Esophagus (tissue), 2 donors: Measurements from ENCODE around the gene SMDT1. TPM values are rescaled to one million over a fixed set of nuclear protein-coding genes. Genes with fewer than 3 reads are reported as not detected.
"Not testable (repeated sequence)": the region's sequence is repeated elsewhere in the genome, so short reads cannot be mapped to it uniquely, and the experiment has no call there.

ENCODE experiments used
- H3K27ac ChIP-seq, 2 donors: one replicate each; pipeline ENCODE4 v1.5.1; 2013; ENCODE audit warnings: low read depth in 2 of 2, mild to moderate bottlenecking in 2 of 2, inconsistent platforms in 1 of 2, low read length in 1 of 2, moderate library complexity in 1 of 2
- H3K27me3 ChIP-seq, 2 donors: one replicate each; pipeline ENCODE4 v1.6.1; 2013; ENCODE audit warnings: low read length in 2 of 2, control low read depth in 1 of 2, mild to moderate bottlenecking in 1 of 2; ENCODE audit not compliant: insufficient read depth in 2 of 2, control insufficient read depth in 1 of 2
- H3K36me3 ChIP-seq, 2 donors: one replicate each; pipeline ENCODE4 v1.6.1; 2013; ENCODE audit warnings: low read length in 1 of 2; ENCODE audit not compliant: control insufficient read depth in 2 of 2, insufficient read depth in 2 of 2
- H3K4me1 ChIP-seq, 2 donors: one replicate each; pipeline ENCODE4 v1.6.1; 2013; ENCODE audit warnings: low read length in 1 of 2; ENCODE audit not compliant: control insufficient read depth in 2 of 2, insufficient read depth in 2 of 2
- H3K4me3 ChIP-seq, 2 donors: one replicate each; pipeline ENCODE4 v1.5.1; 2013; ENCODE audit warnings: low read length in 2 of 2, mild to moderate bottlenecking in 2 of 2, low read depth in 1 of 2, moderate library complexity in 1 of 2
- H3K9me3 ChIP-seq, 2 donors: one replicate each; pipeline ENCODE4 v1.6.1; 2013; ENCODE audit warnings: mild to moderate bottlenecking in 2 of 2, low read depth in 1 of 2, low read length in 1 of 2, moderate library complexity in 1 of 2; ENCODE audit not compliant: control insufficient read depth in 2 of 2, insufficient read depth in 1 of 2
- WGBS, 2 donors: extraction: QIAGEN DNeasy Blood & Tissue Kit; methylation state at CpG; one replicate each; pipeline ENCODE4 v1.1.7; 2013; 5-methylcytosine and 5-hydroxymethylcytosine counted together
- polyA plus RNA-seq, 2 donors: library from polyadenylated mRNA; stranded (reverse); fragments of 200-250 nt; gene quantifications; one replicate each; pipeline ENCODE4 v1.2.3, GENCODE V29; 2013
- donor health status: healthy with polysubstance abuse.
- donor health status: Bipolar disorder and iron deficiency.

Gene SMDT1
- polyA plus RNA-seq, 2 donors: 111 to 116 TPM

DNA sequence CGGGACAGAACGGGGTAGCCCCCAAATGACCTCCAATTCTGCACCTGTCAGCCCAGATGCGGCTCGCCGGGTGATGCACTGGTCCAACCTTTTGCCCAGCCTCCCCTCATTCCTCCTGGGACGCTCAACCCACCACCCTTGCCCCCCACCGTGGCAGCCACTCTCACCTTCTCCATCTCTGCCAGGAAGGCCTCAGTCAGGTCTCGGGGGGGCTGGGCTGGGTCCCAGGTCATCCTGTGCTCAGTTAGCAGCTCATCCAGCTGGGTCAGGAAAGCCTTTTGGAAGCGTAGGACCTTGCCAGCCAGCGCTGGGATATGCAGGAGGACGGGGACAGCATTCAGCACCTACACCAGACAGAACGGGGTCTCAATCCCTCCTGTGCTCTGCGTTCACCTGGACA lies 48.5 kb downstream of the SMDT1 start:
- H3K27me3 ChIP-seq, H3K4me3 ChIP-seq, H3K4me1 ChIP-seq, H3K9me3 ChIP-seq, H3K36me3 ChIP-seq, H3K27ac ChIP-seq: not testable (repeated sequence)
- WGBS, 2 donors: 88 to 92% methylated on average over 11 to 13 of the region's 13 CpGs

DNA sequence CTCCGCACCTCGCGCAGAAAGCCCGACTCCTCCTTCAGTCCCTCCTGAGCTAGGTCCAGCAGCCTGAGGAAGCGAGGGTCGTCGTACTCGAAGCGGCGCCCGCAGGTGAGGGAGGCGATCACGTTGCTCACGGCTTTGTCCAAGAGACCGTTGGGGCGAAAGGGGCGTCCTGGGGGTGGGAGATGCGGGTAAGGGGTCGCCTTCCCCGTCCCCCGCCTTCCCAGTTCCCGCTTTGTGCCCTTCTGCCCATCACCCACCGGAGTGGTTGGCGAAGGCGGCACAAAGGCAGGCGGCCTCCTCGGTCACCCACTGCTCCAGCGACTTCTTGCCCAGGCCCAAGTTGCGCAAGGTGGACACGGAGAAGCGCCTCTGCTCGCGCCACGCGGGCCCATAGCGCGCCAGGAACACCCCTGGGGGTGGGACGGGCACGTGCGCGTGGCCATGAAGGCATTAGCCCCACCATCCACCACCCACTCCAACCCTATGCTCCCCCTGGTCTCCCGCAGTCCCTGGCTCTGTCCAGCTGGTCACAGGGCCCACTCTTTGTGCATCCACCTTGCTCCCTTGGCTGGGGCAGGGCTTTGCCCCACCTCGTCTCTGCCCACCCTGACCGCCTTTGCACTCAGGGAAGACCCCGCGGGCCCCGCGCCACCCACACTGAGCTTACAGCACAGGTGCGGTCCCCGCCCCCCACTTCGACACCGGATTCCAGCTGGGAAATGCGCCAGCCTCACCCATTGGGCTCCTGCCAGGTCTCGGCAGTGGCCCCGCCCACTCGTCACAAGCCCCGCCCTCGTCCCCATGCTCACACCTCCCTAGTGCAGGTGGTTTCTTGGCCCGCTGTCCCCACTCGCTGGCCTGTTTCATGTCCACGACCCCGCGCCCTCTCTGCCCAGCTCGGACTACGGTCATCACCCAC lies 49.5 kb downstream of the SMDT1 start:
- H3K4me1 ChIP-seq: not testable (repeated sequence)
- WGBS, 2 donors: 62 to 64% methylated on average over 44 to 65 of the region's 65 CpGs

DNA sequence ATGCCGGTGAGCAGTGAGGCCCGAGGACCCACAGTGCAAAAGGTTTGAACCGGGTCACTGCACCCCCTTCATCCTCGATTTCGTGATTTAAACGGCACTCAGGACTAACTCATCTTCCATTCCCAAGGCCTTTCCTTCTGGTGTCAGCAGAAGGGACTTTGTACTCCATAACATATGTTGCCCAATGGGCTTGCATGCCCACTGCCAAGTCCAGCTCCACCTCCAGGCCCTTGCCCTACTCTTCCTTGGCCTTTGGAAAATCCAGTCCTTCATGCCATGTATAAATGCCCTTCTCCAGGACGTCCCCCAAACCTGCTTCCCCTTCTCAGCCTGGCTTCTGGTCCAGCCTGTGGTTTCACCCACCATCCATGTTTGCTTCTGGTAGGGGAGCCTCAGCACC lies 50.7 kb downstream of the SMDT1 start:
- not testable (repeated sequence) for H3K9me3 ChIP-seq, H3K27ac ChIP-seq, H3K27me3 ChIP-seq, H3K4me3 ChIP-seq, H3K36me3 ChIP-seq, H3K4me1 ChIP-seq
- 0% methylated on average over 1 of the region's 7 CpGs for WGBS, 2 donors

More for the DNA sequence above, 49.5 kb downstream of the SMDT1 start:
- H3K9me3 ChIP-seq, H3K36me3 ChIP-seq, H3K4me3 ChIP-seq, H3K27me3 ChIP-seq, H3K27ac ChIP-seq: not testable (repeated sequence)

DNA sequence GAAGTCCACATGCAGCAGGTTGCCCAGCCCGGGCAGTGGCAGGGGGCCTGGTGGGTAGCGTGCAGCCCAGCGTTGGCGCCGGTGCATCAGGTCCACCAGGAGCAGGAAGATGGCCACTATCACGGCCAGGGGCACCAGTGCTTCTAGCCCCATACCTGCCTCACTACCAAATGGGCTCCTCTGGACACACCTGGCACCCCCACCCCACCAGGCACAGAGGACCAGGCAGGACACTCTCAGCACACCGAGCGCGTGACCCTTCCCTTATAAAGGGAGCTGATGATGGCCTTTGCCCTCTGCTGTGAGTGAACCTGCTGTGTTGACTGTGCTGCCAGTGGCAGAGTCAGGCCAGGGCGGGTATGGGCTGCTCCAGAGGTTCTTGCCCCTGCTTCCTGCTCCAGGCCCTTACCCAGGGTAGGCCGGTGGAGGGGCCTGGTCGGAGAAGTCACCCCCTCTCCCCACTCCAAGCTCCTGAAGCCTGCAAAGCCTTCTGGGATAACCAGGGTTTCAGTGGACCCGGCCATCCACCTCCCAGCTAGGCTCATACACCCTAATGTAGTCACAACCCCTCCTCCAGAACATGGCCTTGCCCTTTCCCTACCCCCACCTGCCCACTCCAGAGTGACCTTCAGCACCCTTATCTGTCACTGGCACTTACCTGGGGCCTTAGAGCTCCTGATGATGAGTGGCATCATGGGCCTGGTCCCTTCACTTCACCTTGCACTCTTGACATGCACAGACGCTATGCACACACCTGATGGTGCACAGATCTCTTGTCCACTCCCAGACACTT lies 51.3 kb downstream of the SMDT1 start, which contains the start of gene CYP2D6:
Gene CYP2D6, minus strand, starts transcription at position 172 of the 793 bp plus-strand sequence. Its CDS starts 19 bp downstream, at position 153.
- WGBS, 2 donors: 85 to 86% methylated on average over 10 to 13 of the region's 14 CpGs

DNA sequence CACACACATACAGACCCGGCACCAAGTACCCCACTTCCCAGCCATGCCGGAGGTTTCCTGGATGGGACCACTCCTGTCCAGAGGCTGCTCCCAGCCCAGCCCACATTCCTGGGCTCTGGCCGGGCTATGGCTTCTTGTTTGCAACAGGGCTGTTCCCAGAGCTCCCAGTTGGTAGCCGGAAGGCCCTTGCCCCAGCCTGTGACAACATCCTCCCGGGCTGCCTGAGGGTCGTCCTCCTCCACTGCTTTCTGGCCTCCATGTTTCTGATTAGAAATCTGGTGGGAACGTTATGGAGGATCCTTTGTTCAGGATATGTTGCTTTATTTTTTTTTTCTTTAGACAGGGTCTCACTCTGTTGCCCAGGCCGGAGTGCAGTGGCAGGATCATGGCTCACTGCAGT lies 52.1 kb downstream of the SMDT1 start:
- WGBS, 2 donors: 75% methylated on average over 8 of the region's 8 CpGs
- no peaks in the 10 kb centered on the region for H3K9me3 ChIP-seq
- H3K27me3 ChIP-seq: no peaks in the 10 kb centered on the region
- no peaks in the 10 kb centered on the region for H3K36me3 ChIP-seq
- H3K4me1 ChIP-seq: peaks cover 0 to 3% of the 10 kb centered on the region in 2 donors
- H3K4me3 ChIP-seq: no peak overlapping the region
- no peak overlapping the region for H3K27ac ChIP-seq

More for the DNA sequence above, 51.3 kb downstream of the SMDT1 start, which contains the start of gene CYP2D6:
- H3K27me3 ChIP-seq, H3K4me3 ChIP-seq, H3K4me1 ChIP-seq, H3K27ac ChIP-seq, H3K9me3 ChIP-seq, H3K36me3 ChIP-seq: not testable (repeated sequence)

DNA sequence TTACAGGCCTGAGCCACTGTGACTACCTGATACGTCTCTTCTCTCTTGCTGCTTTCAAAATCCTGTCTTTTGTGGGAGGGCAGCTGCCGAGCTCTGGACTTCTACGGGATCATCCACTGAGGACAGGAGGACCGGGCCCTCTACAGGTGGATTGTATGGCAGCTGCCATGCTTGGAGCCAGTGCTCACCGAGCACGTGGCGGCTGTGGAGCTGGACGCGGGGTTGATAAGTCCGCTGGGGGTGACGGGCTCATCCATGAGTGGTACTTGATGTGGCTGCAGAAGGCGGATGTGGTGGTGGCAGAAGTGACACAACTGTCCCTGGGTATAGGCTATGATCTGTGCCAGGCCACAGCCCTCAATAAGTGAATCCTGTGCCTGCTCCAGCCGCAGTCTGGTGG lies 53.0 kb downstream of the SMDT1 start:
- Histone ChIP-seq H3K4me3 (no peak overlapping the region), H3K36me3 (no peaks in the 10 kb centered on the region), H3K9me3 (no peaks in the 10 kb centered on the region), H3K4me1 (peaks cover 0 to 3% of the 10 kb centered on the region in 2 donors), H3K27me3 (no peaks in the 10 kb centered on the region), H3K27ac (no peak overlapping the region)
- WGBS, 2 donors: 76 to 87% methylated on average over 12 to 13 of the region's 13 CpGs

Other genes starting within 250 kb of the SMDT1 start
- 10 to 100 TPM; 66.4 to 76.4 TPM for gene SREBF2, start 246.6 kb upstream of the SMDT1 start, polyA plus RNA-seq
- under 1 TPM in 1 of 2 donors, not detected in 1; 0.07 TPM for gene SHISA8, start 164.6 kb upstream of the SMDT1 start, polyA plus RNA-seq
- gene TNFRSF13C, start 152.9 kb upstream of the SMDT1 start, polyA plus RNA-seq: under 1 TPM; 0.36 to 0.47 TPM
- 10 to 100 TPM; 16.5 to 18.8 TPM for gene CENPM, start 132.5 kb upstream of the SMDT1 start, polyA plus RNA-seq
- gene SEPTIN3, start 110.3 kb upstream of the SMDT1 start, polyA plus RNA-seq: under 1 TPM; 0.11 to 0.18 TPM
- gene WBP2NL, start 80.9 kb upstream of the SMDT1 start, polyA plus RNA-seq: under 1 TPM; 0.13 to 0.59 TPM
- gene NAGA, start 8.9 kb upstream of the SMDT1 start, polyA plus RNA-seq: 10 to 100 TPM in 1 of 2 donors, 1 to 10 TPM in 1; 6.9 to 12.3 TPM
- 10 to 100 TPM in 1 of 2 donors, 1 to 10 TPM in 1; 6.1 to 10.0 TPM for gene PHETA2, start 5.5 kb upstream of the SMDT1 start, polyA plus RNA-seq
- 100 to 1,000 TPM in 1 of 2 donors, 10 to 100 TPM in 1; 93.3 to 107 TPM for gene NDUFA6, start 11.1 kb downstream of the SMDT1 start, polyA plus RNA-seq
- gene CYP2D6, start 51.1 kb downstream of the SMDT1 start, polyA plus RNA-seq: 1 to 10 TPM; 1.2 to 6.3 TPM
- 10 to 100 TPM; 14.5 to 15.0 TPM for gene TCF20, start 191.0 kb downstream of the SMDT1 start, polyA plus RNA-seq